Measurements from ENCODE around the gene SHISA9.

Gene SHISA9

GRCh38 chr16:13181432-13181831 lies 280.0 kb downstream of the SHISA9 start:
- H3K4me3 ChIP-seq (ENCODE audit: low read depth, low read length): no peak overlapping the region
- TF ChIP-seq MYC (IDR thresholded peaks at IDR 0.05; ENCODE audit: low read depth, low read length): no peak
- TF ChIP-seq, protein P1, sequence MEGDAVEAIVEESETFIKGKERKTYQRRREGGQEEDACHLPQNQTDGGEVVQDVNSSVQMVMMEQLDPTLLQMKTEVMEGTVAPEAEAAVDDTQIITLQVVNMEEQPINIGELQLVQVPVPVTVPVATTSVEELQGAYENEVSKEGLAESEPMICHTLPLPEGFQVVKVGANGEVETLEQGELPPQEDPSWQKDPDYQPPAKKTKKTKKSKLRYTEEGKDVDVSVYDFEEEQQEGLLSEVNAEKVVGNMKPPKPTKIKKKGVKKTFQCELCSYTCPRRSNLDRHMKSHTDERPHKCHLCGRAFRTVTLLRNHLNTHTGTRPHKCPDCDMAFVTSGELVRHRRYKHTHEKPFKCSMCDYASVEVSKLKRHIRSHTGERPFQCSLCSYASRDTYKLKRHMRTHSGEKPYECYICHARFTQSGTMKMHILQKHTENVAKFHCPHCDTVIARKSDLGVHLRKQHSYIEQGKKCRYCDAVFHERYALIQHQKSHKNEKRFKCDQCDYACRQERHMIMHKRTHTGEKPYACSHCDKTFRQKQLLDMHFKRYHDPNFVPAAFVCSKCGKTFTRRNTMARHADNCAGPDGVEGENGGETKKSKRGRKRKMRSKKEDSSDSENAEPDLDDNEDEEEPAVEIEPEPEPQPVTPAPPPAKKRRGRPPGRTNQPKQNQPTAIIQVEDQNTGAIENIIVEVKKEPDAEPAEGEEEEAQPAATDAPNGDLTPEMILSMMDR (IDR thresholded peaks at IDR 0.05; ENCODE audit: low read depth, low read length): no peak
- no peak for TF ChIP-seq POLR2A (IDR thresholded peaks at IDR 0.05; ENCODE audit: extremely low read depth, insufficient read length)
- TF ChIP-seq MAX (IDR thresholded peaks at IDR 0.05; ENCODE audit: low read depth, low read length): no peak
- DNase-seq (ENCODE audit: low read depth): no peak

- H3K4me3 ChIP-seq (ENCODE audit: low read depth, low read length): no peak overlapping the region
- TF ChIP-seq MYC (IDR thresholded peaks at IDR 0.05; ENCODE audit: low read depth, low read length): no peak
- TF ChIP-seq MAX (IDR thresholded peaks at IDR 0.05; ENCODE audit: low read depth, low read length): no peak
- TF ChIP-seq, protein P1 (IDR thresholded peaks at IDR 0.05; ENCODE audit: low read depth, low read length): no peak
- TF ChIP-seq POLR2A (IDR thresholded peaks at IDR 0.05; ENCODE audit: extremely low read depth, insufficient read length): no peak
- no peak for DNase-seq (ENCODE audit: low read depth)
Observed at GRCh38 chr16:13186813-13187212, 285.4 kb downstream of the SHISA9 start.

DNA sequence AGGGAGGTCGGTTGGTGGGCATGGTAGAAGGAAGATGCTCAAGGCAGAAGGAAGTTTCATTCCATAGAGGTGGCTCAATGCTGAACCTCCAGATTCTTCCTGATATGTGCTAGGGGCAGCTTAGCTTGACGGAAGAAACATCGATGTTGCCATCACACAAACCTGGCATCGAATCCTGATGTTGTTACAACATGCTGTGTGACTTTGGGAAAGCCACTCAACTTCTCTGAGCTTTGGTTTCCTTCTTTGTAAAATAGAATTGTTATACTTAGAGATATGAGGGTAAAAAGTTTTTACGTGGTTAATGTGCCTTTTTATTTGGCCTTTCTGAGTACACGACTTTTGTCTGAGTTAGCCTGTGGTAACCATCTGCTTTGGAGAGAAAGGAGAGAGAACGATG lies 287.9 kb downstream of the SHISA9 start:
- TF ChIP-seq MAX (IDR thresholded peaks at IDR 0.05; ENCODE audit: low read depth, low read length) (no peak), POLR2A (IDR thresholded peaks at IDR 0.05; ENCODE audit: extremely low read depth, insufficient read length) (no peak), MYC (IDR thresholded peaks at IDR 0.05; ENCODE audit: low read depth, low read length) (no peak)
- TF ChIP-seq, protein P1 (IDR thresholded peaks at IDR 0.05; ENCODE audit: low read depth, low read length): no peak
- no peak overlapping the region for H3K4me3 ChIP-seq (ENCODE audit: low read depth, low read length)
- DNase-seq (ENCODE audit: low read depth): no peak

- TF ChIP-seq MYC (IDR thresholded peaks at IDR 0.05; ENCODE audit: low read depth, low read length) (no peak), MAX (IDR thresholded peaks at IDR 0.05; ENCODE audit: low read depth, low read length) (no peak), POLR2A (IDR thresholded peaks at IDR 0.05; ENCODE audit: extremely low read depth, insufficient read length) (no peak)
- TF ChIP-seq, protein P1 (IDR thresholded peaks at IDR 0.05; ENCODE audit: low read depth, low read length): no peak
- no peak overlapping the region for H3K4me3 ChIP-seq (ENCODE audit: low read depth, low read length)
- no peak for DNase-seq (ENCODE audit: low read depth)
Observed at GRCh38 chr16:13193721-13194120, 292.3 kb downstream of the SHISA9 start.

DNA sequence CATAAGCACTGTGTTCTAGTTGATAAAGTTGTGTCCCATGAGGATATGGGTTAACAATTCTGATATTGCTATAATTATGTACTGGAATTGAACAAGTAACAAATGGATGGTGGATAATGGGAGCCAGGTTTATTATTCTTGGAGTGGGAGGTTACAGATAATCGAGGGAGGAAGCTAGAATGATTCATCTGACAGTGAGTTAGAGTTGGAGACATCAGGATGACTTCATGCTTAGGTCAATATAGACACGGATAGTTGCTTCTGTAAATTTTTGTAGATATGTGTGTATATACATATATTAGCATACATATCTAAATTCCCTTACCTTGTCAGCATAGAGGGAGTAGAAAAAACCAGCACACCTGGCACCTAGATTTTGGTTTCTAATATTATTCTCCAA lies 293.4 kb downstream of the SHISA9 start:
- H3K4me3 ChIP-seq (ENCODE audit: low read depth, low read length): no peak overlapping the region
- TF ChIP-seq POLR2A (IDR thresholded peaks at IDR 0.05; ENCODE audit: extremely low read depth, insufficient read length) (no peak), MYC (IDR thresholded peaks at IDR 0.05; ENCODE audit: low read depth, low read length) (no peak), MAX (IDR thresholded peaks at IDR 0.05; ENCODE audit: low read depth, low read length) (no peak)
- TF ChIP-seq, protein P1 (IDR thresholded peaks at IDR 0.05; ENCODE audit: low read depth, low read length): no peak
- no peak for DNase-seq (ENCODE audit: low read depth)

DNA sequence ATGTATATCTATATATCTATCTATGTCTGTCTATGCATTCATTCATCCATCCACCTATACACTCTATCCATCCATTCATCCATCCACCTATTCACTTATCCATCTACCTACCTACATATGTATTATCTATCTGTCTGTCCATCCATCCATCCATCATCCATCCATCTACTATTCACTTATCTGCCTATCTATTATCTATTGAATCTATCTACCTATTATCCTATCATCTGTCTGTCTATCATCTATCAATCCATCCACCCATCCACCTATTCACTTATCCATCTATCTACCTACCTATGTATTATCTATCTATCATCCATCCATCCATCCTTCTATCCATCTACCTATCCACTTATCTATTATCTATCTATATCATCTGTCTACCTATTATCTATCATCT lies 302.3 kb downstream of the SHISA9 start:
- H3K4me3 ChIP-seq (ENCODE audit: low read depth, low read length): no peak overlapping the region
- TF ChIP-seq, protein P1 (IDR thresholded peaks at IDR 0.05; ENCODE audit: low read depth, low read length): no peak
- no peak for TF ChIP-seq MYC (IDR thresholded peaks at IDR 0.05; ENCODE audit: low read depth, low read length)
- TF ChIP-seq POLR2A (IDR thresholded peaks at IDR 0.05; ENCODE audit: extremely low read depth, insufficient read length): no peak
- no peak for TF ChIP-seq MAX (IDR thresholded peaks at IDR 0.05; ENCODE audit: low read depth, low read length)
- no peak for DNase-seq (ENCODE audit: low read depth)

All from NB4 (cell line).